G401 (cell line): ENCODE data around the gene SMIM22. TPM values are rescaled to one million over a fixed set of nuclear protein-coding genes. Genes with fewer than 3 reads are reported as not detected.
A peak's percentile ranks its signal among the peaks of the same experiment; 100 is the strongest.
"Not testable (repeated sequence)": the region's sequence is repeated elsewhere in the genome, so short reads cannot be mapped to it uniquely, and the experiment has no call there.

Experiments
- DNase-seq: peaks from one replicate; pipeline ENCODE4 v3.0.0-alpha.2; 2015; ENCODE audit warnings: low spot score
- in situ Hi-C: cut with HindIII; loops from 2 replicates; pipeline ENCODE4 v1.10.0; 2016; ENCODE audit warnings: low sequenced_read_pairs, mixed read lengths
- total RNA-seq: library from RNA; depleted of rRNA; stranded (reverse); fragments of >200 nt; shearing (Covaris generic); gene quantifications from 2 replicates; pipeline ENCODE4 v1.2.3, GENCODE V29; 2014

Gene SMIM22
- total RNA-seq, 1 experiment from 2014 or later, result not detected

DNA sequence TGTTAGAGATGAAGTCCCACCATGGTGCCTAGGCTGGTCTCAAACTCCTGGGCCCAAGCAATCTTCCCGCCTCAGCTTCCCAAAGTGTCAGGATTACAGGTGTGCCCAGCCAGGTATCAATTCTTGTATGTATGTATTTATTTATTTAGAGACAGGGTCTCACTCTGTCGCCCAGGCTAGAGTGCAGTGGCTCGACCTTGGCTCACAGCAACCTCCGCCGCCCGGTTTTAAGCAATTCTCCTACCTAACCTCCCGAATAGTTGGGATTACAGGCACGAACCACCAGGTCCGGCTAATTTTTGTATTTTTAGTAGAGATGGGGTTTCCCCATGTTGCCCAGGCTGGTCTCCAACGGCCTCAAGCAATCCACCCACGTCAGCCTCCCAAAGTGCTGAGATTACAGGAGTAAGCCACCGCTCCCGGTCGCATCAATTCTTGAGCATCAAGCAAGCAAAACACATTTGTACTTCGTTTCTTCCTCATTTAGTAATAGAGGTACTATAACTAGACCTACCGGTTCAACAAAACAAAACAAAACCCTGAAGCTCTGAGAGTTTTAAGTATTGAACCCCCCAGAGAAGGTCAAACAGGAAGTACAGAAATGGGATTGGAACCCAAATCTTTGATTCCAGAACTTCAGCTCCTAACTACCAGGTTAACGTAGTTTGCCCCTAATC is 27.2 kb upstream of the SMIM22 start:
- in situ Hi-C loops, result no loop called here
- peak; percentile 7 for DNase-seq

GRCh38 chr16:4768549-4769305 is 26.4 kb upstream of the SMIM22 start:
- DNase-seq, result peak; percentile 95
- in situ Hi-C loops, result no loop called here

GRCh38 chr16:4769306-4769638 is 25.9 kb upstream of the SMIM22 start:
- DNase-seq, result peak; percentile 7
- in situ Hi-C loops, result no loop called here

DNA sequence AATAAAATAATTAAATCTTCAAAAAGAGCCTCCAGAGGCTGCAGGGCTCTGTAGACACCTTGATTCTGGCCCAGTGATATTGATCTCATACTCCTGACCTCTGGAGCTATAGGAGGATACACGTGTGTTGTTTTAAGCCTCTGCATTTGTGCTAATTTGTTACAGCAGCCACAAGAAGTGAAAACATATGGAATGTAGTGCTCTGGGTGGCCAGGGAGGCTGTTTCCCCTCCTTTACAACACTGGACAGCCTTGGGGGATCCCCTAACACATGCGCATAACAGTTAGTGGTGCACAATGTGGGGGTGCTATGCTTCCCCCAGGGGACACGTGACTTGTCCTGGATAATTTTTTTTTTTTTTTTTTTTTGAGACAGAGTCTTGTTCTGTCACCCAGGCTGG is 23.5 kb upstream of the SMIM22 start:
- in situ Hi-C loops, result no loop called here
- DNase-seq, result no peak

DNA sequence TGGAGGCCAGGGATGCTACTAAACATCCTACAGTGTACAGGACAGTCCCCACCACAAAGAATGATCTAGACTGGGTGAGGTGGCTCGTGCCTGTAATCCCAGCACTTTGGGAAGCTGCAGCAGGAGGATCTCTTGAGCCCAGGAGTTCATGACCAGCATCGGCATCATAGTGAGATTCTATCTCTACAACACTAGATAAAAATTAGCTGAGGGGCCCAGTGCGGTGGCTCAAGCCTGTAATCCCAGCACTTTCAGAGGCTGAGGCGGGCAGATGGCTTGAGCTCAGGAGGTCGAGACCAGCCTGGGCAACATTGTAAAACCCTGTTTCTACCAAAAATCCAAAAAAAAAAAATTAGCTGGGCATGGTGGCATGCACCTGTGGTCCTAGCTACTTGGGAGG is 22.8 kb upstream of the SMIM22 start:
- in situ Hi-C loops, result no loop called here
- DNase-seq, result no peak

DNA sequence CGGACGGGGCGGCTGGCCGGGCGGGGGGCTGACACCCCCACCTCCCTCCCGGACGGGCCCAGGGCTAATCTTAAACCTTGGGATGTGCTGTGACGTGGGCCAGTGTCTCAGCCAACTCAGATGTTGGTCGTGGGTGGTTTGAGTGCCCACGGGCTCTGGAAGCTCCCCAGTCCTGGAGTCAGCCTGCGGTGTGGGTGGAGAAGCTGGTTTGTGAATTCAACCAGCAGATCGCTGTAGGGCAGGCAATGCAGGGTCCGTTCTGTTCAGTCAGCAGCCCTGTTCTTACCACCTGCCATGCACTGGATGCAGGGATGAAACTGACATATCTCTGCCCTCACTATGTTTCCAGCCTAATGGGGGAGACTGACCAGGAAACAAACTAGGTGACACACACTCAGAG is 20.2 kb upstream of the SMIM22 start:
- no peak for DNase-seq
- in situ Hi-C loops, result no loop called here

DNA sequence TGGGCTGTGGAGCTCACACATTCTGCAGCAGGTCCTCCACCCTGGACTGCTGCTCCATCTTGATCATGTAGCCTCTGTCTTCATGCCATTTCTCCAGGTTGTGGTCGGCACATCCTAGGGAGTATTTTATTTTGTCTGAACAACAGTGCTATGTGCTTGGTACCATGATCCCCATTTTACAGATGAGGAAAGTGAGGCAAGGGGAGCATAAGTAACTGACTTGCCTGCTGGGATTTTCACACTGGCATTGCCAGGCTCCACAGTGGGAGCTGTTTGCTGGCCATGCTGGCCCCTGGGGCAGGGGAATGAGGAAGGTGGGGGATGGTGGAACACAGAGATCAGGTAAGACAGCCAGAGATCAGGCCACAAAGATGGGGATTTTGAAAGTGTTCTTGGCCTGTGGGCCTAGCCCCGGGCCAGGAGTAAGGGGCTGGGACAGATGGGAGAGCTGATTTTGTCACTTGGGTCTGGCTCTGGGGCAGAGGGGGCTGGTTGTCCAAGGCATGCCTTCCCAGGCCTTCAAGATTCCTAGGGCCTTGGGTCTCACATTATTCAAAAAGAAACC is 18.9 kb upstream of the SMIM22 start:
- no peak for DNase-seq
- in situ Hi-C loops, result no loop called here

DNA sequence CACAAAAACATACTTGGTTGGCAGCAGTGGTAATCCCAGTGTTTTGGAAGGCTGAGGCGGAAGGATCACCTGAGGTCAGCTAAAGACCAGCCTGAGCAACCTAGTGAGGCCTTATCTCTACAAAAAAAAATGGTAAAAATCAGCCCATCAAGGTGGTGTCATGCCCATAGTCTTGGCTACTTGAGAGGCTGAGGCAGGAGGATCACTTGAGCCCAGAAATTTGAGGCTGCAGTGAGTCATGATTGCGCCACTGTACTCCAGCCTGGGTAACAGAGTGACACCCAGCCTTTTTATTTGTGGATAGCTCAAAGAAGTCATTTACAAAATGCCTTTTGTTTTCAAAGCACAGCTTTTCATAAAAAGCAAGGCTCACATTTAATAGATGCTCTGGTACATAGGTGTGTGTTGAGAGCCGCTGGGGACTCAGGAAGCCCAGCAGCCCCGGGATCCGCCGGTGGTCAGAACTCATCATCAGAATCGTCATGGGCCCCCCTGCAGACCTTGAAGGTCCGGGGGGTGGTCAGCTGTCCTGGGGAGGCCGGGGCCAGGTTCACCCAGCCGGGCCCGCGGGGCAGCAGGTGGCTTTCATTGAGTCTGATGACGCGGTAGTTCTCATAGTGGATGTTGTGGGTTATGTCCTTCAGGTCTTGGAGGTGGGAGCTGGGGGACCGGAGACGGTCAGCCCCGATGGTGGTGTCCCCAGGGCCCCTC is 17.7 kb upstream of the SMIM22 start:
- in situ Hi-C loops, result no loop called here
- no peak for DNase-seq

DNA sequence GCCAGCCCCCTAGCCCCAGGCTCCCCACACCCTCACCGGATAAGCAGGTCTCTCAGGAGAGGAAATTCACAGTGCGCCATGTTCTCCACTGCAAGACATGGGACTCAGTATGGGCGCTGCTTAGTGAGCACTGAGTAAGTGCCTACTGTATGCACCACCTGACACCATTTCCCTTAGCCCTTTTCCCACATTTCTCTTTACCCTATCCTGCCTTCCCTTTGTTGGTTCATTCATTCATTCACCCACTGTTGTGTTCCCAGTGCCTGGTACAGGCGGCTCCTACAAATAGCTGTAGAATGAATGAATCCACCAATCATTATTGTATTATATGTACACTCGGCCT is 17.1 kb upstream of the SMIM22 start:
- no peak for DNase-seq

DNA sequence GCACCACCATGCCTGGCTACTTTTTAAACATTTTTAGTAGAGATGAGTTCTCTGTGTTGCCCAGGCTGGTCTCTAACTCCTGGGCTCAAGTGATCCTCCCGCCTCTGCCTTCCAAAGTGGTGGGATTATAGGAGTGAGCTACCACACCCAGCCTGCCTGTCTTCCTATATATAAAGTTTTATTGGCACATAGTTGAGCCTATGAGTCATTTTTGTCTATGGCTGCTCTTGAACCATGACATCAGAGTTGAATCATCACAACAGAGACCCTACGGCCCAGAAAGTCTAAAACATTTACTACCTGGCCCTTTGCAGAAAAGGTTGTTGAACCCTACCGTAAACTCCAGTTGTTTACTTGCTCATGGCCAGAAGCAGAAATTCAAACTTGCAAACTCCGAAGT is 14.9 kb upstream of the SMIM22 start:
- in situ Hi-C loops, result no loop called here
- no peak for DNase-seq

More for the DNA sequence above, 17.1 kb upstream of the SMIM22 start:
- in situ Hi-C loops, result no loop called here

DNA sequence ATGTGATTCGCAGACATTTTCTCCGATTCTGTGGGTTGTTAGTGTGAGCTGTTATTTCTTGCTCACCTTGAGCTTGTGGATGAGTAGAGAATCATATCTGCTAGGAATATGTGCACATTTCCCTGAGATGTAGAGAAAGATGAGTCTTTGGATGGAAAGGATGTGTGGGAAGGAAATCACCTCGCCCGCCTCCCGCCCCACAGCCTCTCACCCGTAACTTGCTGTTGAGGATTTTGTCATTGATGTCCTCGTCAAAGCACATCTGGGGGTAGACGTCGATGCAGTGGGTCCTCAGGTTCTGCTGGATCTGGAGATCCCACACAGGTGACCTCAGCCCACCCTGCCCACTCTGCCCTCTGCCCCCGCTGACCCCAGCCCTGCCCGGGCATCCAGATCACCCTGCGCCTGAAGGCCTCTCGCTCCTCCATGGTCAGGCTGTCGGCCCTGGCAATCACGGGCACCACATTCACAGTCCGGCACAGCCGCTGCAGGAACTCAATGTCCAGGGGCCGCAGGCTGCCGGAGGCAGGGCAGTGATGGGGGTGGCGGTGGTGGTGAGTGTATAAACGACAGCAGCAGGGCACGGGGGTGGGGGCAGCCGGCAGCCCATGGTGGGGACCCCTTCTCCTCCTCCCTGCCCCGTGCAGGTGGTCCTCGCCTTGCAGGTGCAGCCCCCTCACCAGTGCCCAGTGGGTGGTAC is 11.8 kb upstream of the SMIM22 start:
- in situ Hi-C loops, result no loop called here
- no peak for DNase-seq

- no peak for DNase-seq
- in situ Hi-C loops, result no loop called here
These were observed 11.2 kb upstream of the SMIM22 start for GRCh38 chr16:4783951-4784336.

DNA sequence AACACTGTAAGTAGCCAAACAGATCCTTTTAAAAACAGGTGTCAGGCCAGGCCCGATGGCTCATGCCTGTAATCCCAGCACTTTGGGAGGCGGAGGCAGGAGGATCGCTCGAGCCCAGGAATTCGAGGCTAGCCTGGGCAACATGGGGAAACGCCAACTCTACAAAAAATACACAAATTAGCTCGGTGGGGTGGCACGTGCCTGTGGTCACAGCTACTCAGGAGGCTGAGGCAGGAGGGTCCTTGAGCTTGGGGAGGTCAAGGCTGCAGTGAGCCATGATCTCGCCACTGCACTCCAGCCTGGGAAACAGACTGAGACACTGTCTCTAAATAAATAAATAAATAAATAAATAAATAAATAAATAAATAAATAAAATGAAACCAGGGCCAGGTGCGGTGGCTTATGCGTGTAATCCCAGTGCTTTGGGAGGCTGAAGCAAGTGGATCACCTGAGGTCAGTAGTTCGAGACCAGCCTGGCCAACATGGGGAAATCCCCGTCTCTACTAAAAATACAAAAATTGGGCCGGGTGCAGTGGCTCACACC is 10.7 kb upstream of the SMIM22 start:
- DNase-seq, in situ Hi-C loops: not testable (repeated sequence)

DNA sequence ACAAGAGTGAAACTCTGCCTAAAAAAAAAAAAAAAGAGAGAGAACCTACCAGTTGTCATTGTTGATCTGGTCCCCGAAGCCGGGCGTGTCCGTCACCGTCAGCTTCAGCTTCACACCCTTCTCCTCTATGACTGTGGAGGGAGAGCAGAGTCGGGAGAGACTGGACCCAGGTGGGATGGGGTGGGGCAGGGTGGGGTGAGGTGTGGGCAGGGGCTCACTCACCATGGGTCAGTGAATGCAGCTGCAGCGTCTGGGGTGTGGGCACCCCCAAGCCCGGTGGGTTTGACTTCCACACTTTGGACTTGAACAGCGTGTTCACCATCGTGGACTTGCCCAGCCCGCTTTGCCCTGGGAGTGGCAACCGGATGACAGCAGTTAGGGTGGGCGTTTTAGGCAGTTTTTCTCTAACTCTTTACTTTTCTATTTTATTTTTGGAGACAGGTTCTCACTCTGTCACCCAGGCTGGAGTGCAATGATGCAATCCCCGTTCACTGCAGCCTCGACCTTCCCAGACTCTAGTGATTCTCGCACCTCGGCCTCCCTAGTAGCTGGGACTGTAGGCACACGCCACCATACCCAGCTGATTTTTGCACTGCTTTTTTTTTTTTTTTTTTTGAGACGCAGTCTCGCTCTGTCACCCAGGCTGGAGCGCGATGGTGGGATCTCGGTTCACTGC is 9.3 kb upstream of the SMIM22 start:
- no peak for DNase-seq
- in situ Hi-C loops, result no loop called here

- DNase-seq, result no peak
- in situ Hi-C loops, result no loop called here
These were observed 8.1 kb upstream of the SMIM22 start for GRCh38 chr16:4787068-4787467.

DNA sequence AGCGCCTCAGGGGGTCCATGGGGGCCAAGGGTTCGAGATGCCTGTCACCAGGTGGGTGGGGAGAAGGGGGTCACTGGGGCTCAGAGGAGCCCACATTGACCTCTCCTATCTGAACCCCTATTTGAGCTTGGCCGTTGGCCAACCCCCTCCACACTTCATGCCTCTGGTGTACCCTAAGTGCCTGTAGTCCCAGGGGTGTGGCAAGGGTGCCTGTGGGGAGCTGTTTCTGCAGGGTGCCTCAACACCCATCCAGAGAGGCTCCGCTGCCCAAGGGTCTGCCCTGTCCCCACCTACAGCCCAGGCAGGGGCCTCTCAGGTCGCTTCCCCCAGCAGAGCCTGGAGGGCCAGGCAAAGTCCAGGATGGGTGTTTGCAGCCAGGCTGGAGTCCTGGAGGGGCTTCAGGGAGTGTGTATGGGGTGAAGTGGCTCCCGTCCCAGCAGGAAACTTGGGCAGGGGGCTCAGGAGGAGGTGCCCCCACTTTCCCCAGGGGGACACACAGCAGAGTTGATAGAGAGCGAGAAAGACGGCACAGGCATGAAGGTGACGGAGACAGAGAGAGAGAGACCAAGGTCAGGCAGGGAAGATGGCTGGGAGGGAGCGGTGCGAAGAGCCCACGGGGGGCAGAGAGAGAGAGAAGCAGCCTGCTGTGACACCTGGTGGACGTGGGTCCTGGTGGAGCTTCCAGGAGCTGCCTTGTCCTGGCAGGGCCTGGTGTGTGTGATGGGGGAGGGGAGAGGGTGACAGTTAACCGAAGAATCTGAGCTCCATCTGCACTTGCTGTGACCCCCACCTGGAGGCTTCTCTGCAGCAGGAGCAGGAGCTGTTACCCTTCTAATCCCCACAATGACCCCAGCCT is 7.3 kb upstream of the SMIM22 start, which contains the start of gene SEPTIN12:
TSS of gene SEPTIN12 (minus strand) at position 719 of the 856 bp plus-strand sequence. CDS start at position 19, 700 bp downstream.
- no peak for DNase-seq
- in situ Hi-C loops, result no loop called here

DNA sequence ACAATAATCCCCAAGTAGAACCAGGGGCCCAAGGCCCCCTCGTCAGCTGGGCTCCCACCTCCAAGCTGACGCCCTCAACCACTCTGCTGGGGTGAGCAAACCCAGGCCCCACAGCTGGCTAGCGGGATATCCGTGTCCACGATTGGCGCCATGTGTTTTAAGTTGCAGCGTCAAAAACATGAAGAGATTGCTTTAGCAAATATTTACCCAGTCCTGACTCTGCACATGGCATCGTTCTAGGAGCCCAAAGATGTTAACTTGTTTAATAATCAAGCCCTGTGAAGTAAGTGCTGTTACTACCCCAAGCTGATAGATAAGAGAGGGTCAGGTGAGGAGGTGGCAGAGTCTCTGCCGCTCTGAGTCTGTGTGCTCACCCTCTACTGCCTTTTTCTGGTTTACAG is 6.7 kb upstream of the SMIM22 start:
- no peak for DNase-seq
- in situ Hi-C loops, result no loop called here

DNA sequence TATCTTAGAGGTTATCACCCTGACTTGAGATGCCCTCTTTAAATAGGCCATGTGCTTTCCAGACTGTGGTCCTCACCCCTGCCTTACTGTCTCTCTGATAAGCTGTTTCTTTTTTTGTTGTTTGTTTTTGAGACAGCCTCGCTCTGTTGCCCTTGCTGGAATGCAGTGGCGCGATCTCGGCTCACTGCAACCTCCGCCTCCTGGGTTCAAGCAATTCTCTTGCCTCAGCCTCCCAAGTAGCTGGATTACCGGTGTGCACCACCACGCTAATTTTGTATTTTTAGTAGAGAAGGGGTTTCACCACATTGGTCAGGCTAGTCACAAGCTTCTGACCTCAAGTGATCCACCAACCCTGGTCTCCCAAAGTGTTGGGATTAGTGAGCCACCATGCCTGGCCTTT is 6.3 kb upstream of the SMIM22 start:
- DNase-seq, result no peak
- in situ Hi-C loops, result no loop called here
